GM20000 (cell line): ENCODE data around the gene ZNF469.

Experiments
- DNase-seq: peaks from one replicate; pipeline ENCODE4 v3.0.0; 2012; ENCODE audit warnings: low spot score
- TF ChIP-seq, protein P1 (sequence below): IDR thresholded peaks from 2 replicates; pipeline ENCODE4 v1.5.1; 2012; ENCODE audit warnings: mild to moderate bottlenecking, control low read depth; ENCODE audit errors: extremely low read depth, missing control alignments

The ZNF469 gene

DNA sequence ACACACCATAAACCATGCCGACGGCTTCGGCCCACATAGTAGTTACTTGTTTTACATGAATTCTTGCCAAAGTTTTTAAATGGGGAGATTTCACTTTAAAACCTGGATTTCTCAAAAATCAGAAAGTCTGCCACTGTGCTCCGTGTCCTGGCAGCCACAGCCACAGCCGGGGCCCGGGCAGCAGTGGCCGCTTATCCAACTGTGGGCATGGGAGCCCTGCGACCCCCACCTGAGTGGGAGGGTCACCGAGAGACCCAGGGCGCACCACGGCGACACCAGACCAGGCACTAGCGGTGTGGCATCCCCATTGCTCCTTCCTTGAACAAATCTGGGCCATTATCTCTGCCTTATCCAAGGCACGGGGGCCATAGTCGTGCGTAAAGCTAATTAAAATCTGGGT, 30.0 kb downstream of the ZNF469 start:
- TF ChIP-seq, protein P1, sequence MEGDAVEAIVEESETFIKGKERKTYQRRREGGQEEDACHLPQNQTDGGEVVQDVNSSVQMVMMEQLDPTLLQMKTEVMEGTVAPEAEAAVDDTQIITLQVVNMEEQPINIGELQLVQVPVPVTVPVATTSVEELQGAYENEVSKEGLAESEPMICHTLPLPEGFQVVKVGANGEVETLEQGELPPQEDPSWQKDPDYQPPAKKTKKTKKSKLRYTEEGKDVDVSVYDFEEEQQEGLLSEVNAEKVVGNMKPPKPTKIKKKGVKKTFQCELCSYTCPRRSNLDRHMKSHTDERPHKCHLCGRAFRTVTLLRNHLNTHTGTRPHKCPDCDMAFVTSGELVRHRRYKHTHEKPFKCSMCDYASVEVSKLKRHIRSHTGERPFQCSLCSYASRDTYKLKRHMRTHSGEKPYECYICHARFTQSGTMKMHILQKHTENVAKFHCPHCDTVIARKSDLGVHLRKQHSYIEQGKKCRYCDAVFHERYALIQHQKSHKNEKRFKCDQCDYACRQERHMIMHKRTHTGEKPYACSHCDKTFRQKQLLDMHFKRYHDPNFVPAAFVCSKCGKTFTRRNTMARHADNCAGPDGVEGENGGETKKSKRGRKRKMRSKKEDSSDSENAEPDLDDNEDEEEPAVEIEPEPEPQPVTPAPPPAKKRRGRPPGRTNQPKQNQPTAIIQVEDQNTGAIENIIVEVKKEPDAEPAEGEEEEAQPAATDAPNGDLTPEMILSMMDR: no peak
- DNase-seq: no peak

DNA sequence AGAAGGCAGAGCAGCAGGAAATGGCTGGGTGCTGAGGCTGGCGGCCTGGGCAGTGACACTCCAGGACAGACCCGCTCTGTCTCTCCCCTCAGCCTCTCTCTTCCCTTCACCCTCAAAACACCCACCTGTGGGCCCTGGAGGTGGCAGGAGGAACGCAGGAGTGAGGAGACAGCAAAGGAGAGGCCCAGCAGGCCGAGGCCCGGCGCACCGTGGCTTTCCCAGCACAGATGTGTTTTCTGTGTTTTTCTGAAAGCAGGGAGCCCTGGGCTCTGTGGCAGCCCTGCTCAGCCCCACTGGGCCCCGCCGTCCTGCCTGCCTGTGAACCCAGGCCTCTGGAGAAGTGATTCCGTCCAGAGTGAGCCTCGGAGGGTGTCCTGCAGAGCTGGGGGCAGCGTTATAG, 30.5 kb downstream of the ZNF469 start:
- TF ChIP-seq, protein P1: no peak

DNA sequence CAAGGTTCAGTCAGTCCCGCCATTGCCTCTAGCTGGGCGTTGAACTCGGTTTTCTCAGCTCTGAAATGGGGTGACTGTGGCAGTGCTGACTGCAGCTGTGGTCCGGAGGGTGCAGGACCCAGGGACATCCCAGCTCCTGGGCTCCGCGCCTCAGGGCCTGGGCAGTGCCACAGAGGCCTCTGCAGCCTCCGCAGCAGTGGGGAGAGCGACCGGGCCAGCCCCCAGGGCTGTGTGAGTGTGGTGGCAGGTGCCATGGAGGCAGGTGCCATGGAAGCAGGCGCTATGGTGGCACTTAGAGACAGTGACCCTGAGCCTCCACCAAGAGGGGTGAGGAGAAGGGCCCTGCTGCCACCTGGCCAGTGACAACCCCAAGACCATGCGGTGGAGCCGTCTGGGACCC, 30.9 kb downstream of the ZNF469 start:
- TF ChIP-seq, protein P1: no peak
- DNase-seq: no peak

More for the DNA sequence above, 30.5 kb downstream of the ZNF469 start:
- no peak for DNase-seq

DNA sequence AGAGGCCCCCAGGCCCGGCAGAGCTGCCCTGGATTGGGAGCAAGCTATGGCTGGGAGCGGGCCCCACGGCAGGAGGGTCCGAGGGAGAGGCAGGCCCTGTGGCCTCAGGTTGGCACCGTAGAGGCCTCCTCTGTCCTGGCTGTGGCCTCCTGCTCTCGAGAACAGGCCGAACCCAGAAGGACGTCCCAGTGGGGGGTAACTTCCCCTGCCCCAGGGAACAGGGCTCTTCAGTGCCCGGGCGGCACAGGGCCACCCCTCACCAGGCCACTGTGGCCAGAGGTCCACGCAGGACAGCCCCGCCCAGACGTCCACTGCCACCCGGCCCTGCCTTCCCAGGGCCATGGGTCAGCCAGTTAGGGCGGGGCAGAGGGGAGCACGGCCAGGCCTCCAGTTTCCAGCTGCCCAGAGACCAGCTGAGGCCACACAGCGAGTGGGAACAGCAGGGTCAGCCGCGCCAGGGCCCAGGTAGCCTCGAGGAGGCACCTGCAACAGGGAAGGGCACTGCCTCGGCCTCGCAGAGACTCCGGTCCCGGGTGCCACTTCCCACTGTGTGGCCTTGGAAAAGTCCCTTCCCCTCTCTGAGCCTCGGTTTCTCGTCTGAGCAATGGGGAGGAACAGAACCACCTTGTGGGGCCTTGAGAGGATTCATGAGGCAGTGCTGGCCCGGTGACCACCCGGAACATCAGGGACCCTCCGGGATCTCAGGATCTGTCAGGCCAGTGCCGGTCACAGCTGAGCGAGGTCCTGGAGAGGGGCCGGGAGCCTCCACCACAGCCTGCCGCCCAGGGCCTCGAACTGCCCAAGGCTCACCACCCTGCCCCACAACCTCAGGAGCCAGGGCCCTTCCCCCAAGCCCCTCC, 32.0 kb downstream of the ZNF469 start:
- no peak for DNase-seq
- TF ChIP-seq, protein P1: no peak

DNA sequence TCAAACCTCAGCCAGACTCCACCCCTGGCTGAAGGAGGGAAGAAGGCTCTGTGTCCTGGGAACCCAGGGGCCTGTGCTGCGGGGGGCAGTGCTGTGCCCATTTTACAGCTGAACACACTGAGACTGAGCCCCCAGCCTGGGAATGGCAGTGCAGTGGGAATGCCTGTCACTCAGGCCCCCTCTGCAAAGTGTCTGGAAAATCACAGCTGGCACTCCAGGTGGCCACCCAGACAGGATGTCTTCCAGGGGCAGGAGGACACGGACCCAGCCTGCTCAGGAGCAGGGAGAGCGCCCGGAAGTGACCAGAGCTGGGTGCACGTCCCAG, 32.6 kb downstream of the ZNF469 start:
- TF ChIP-seq, protein P1: no peak
- no peak for DNase-seq

DNA sequence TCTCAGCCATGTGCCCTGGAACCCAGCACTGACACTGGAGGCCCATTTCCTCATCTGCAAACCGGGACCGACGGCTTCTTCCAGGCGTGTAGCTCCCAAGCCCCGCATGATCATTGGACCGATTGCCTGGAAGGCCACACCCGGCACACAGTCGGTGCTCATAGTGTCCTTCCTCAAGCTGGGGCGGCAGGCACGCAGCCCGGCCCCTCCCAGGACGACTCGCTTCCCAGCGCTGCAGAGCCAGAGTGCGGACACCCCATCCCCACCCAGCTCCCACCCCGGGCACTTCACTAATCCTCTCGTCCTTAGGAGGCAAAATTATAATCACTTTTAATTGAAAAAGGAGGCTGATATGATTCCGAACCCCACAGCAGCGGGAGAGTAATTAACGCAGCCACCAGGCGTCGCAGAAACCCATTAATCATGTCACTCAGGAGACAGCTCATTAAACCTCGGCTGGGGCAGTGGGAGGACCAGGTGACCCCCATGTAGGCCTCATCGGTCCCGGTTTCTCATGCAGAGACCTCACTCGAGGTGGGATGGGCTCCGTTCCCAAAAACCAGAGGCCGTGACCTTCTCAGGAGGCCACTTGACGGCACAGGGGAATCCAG, 33.1 kb downstream of the ZNF469 start:
- TF ChIP-seq, protein P1: no peak
- DNase-seq: no peak

DNA sequence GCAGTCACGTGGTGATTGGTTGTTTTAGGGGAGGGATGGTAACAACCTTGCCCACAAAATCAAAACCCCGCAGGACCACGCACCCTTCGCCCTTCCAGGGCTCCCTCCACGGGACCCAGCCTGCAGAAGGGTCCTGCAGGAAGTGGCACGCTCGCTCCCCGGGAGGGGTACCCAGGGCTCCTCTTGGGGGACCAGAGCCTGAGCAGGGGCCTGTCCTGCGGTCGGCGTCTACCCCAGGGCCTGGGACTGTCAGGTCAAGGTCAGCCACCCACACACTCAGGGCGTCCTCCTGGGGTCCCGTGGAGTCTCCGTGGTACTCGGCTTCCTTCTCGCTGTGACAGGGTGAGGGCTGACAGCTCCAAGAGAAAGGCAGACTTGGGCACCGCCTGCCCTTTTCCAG, 33.9 kb downstream of the ZNF469 start:
- TF ChIP-seq, protein P1: no peak
- DNase-seq: no peak
